Cortex of kidney (tissue), 1 donor: ENCODE data around the gene CBLB.

Experiments used
- DNase-seq: peaks from one replicate; lab custom pipeline; 2025; lab: John Stamatoyannopoulos, UW

Gene CBLB

GRCh38 chr3:105845488-105845887 is 23.3 kb downstream of the CBLB start:
- no peak for DNase-seq

GRCh38 chr3:105844704-105845103 is 24.1 kb downstream of the CBLB start:
- no peak for DNase-seq

- DNase-seq = no peak
Observed at GRCh38 chr3:105843994-105844393, 24.8 kb downstream of the CBLB start.

GRCh38 chr3:105842943-105843342 is 25.9 kb downstream of the CBLB start:
- no peak for DNase-seq

GRCh38 chr3:105842449-105842848 is 26.4 kb downstream of the CBLB start:
- DNase-seq = no peak

- DNase-seq = no peak
Observed at GRCh38 chr3:105837947-105838346, 30.9 kb downstream of the CBLB start.

- DNase-seq = no peak
Observed at GRCh38 chr3:105837143-105837740, 31.6 kb downstream of the CBLB start.

- DNase-seq = no peak
Observed at GRCh38 chr3:105836533-105836932, 32.3 kb downstream of the CBLB start.

GRCh38 chr3:105835606-105836005 is 33.2 kb downstream of the CBLB start:
- DNase-seq = no peak

GRCh38 chr3:105834768-105835167 is 34.0 kb downstream of the CBLB start:
- DNase-seq = no peak

- no peak for DNase-seq
Observed at GRCh38 chr3:105832644-105833043, 36.2 kb downstream of the CBLB start.

- no peak for DNase-seq
Observed at GRCh38 chr3:105830836-105831235, 38.0 kb downstream of the CBLB start.

- DNase-seq = no peak
Observed at GRCh38 chr3:105829871-105830622, 38.8 kb downstream of the CBLB start.

- no peak for DNase-seq
Observed at GRCh38 chr3:105829229-105829628, 39.6 kb downstream of the CBLB start.

- no peak for DNase-seq
Observed at GRCh38 chr3:105828703-105829102, 40.1 kb downstream of the CBLB start.

- no peak for DNase-seq
Observed at GRCh38 chr3:105827959-105828358, 40.9 kb downstream of the CBLB start.

- DNase-seq = no peak
Observed at GRCh38 chr3:105826778-105827634, 41.8 kb downstream of the CBLB start.

GRCh38 chr3:105824129-105824528 is 44.7 kb downstream of the CBLB start:
- no peak for DNase-seq

- no peak for DNase-seq
Observed at GRCh38 chr3:105823149-105823867, 45.5 kb downstream of the CBLB start.

GRCh38 chr3:105822171-105823123 is 46.4 kb downstream of the CBLB start:
- DNase-seq = no peak

GRCh38 chr3:105821433-105821832 is 47.4 kb downstream of the CBLB start:
- DNase-seq = no peak
